PC-9 (cell line): ENCODE measurements around the gene ZBTB7C.

Experiments
- CTCF ChIP-seq: fragments of 200-600 bp; sonication (generic); conservative IDR thresholded peaks from 2 replicates; pipeline ENCODE4 v1.6.1; 2017; ENCODE audit warnings: mixed run types, antibody characterized with exemption, mild to moderate bottlenecking, moderate library complexity
- EZH2 ChIP-seq: fragments of 200-600 bp; sonication (generic); IDR thresholded peaks from 2 replicates; pipeline ENCODE4 v1.8.0; 2017; ENCODE audit warnings: antibody characterized with exemption, low read depth

- TF ChIP-seq CTCF (no peak), EZH2 (no peak)
These were observed 208.4 kb downstream of the ZBTB7C start for GRCh38 chr18:48200631-48201336.
